ENCODE measurements around the gene SART3. TPM values are rescaled to one million over a fixed set of nuclear protein-coding genes. Genes with fewer than 3 reads are reported as not detected.
"Not testable (repeated sequence)": the region's sequence is repeated elsewhere in the genome, so short reads cannot be mapped to it uniquely, and the experiment has no call there.

The SART3 gene
- total RNA-seq, 1 experiment from 2014 or later = 89.4 TPM

DNA sequence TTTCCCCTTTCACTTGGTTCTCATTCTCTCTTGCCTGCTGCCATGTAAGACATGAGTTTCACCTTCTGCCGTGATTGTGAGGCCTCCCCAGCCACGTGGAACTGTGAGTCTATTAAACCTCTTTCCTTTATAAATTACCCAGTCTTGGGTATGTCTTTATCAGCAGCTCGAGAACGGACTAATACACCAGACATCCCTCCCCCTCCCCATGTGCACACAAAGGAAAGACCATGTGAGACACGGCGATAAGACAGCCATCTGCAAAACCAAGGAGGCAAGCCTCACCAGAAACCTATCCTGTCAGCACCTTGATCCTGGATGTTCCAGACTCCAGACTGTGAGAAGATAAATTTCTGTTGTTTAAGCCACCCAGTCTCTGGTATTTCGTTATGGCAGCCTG lies 75.6 kb downstream of the SART3 start:
- not testable (repeated sequence) for H3K27ac Mint-ChIP-seq; DNase-seq; H3K4me2 ChIP-seq (ENCODE audit: insufficient read depth, insufficient read length, low read length); H3K27ac ChIP-seq (ENCODE audit: insufficient read length, low read depth, low read length); H2BK12ac ChIP-seq (ENCODE audit: insufficient read length, low read depth, low read length); H3K18ac ChIP-seq (ENCODE audit: insufficient read length, low read depth, low read length); H3K4me1 ChIP-seq (ENCODE audit: insufficient read depth, low read length); H2BK20ac ChIP-seq (ENCODE audit: low read depth, low read length, poor library complexity, severe bottlenecking); H4K8ac ChIP-seq (replicated peaks; ENCODE audit: insufficient read length, low read depth, low read length); H3K14ac ChIP-seq (ENCODE audit: insufficient read depth, low read length); H3K4ac ChIP-seq (ENCODE audit: low read depth, low read length); H2AK5ac ChIP-seq (ENCODE audit: insufficient read length, low read length); H3K79me1 ChIP-seq (ENCODE audit: insufficient read depth, low read depth, low read length, poor library complexity, severe bottlenecking); H2AFZ ChIP-seq (ENCODE audit: low read length); H3K27me3 ChIP-seq (ENCODE audit: insufficient read depth, low read length); H4K5ac ChIP-seq (ENCODE audit: insufficient read length, low read depth, low read length); H2BK120ac ChIP-seq (ENCODE audit: low read depth, low read length, poor library complexity, severe bottlenecking); H4K20me1 ChIP-seq (ENCODE audit: control insufficient read depth, insufficient read depth, insufficient read length); H3K79me2 ChIP-seq (ENCODE audit: insufficient read depth, low read length); H3K9me3 ChIP-seq (ENCODE audit: control insufficient read depth, low read depth, low read length); H3K4me3 Mint-ChIP-seq; H4K91ac ChIP-seq (ENCODE audit: insufficient read length, low read depth, low read length); H3K23ac ChIP-seq (ENCODE audit: insufficient read length, low read depth, low read length); H2BK15ac ChIP-seq (ENCODE audit: low read depth, low read length); H2BK5ac ChIP-seq (ENCODE audit: insufficient read length, low read length); H3T11ph ChIP-seq (ENCODE audit: low read length); H3K36me3 Mint-ChIP-seq (ENCODE audit: insufficient read depth in 1 of 3, low read depth in 3 of 3); H3K9ac ChIP-seq (ENCODE audit: extremely low read depth, insufficient read length, low read length); H3K27me3 Mint-ChIP-seq (ENCODE audit: low read depth); H3K56ac ChIP-seq (ENCODE audit: insufficient read length, low read depth, low read length); H3K23me2 ChIP-seq (ENCODE audit: insufficient read length, low read depth, low read length, poor library complexity, severe bottlenecking)
- WGBS (ENCODE audit: extremely low coverage, insufficient read length, low lambda C conversion rate) = no CpG with 5 or more reads among the region's 7 CpGs
- Mint-ChIP-seq H3K4me1 (peaks cover 11 to 12% of the 10 kb centered on the region in 2 experiments), H3K9me3 (peaks cover 9 to 12% of the 10 kb centered on the region in 2 experiments)

Data from H9 (cell line).